GM12878 (cell line): Measurements from ENCODE around the gene RPSA. TPM values are rescaled to one million over a fixed set of nuclear protein-coding genes. Genes with fewer than 3 reads are reported as not detected.
A peak's percentile ranks its signal among the peaks of the same experiment; 100 is the strongest.

Experiments
- ATAC-seq: fragments of 200-7000 bp; cut with Tn5 transposase; 3 replicates; pipeline ENCODE4 v1.9.1; 2020; ENCODE audit warnings: mild to moderate bottlenecking, moderate library complexity
- BruUV-seq: library from RNA; stranded (reverse); fragments of 400-500 nt; replicated peaks from 2 replicates; lab custom pipeline; 2021; lab: Mats Ljungman, UMichigan
- CTCF ChIA-PET: fragments of 300-600 bp; sonication (Branson Sonifier 250); formaldehyde crosslinking; extraction: SDS; loops from one replicate; lab custom pipeline; 2021; ENCODE audit warnings: inconsistent platforms; lab: Yijun Ruan, JAX
- POLR2A ChIA-PET: fragments of 350-600 bp; formaldehyde crosslinking; extraction: SDS; loops from one replicate; lab custom pipeline; 2021; ENCODE audit warnings: inconsistent platforms; lab: Charles Lee
- RAD21 ChIA-PET: fragments of 300-600 bp; sonication (Branson Sonifier 250); formaldehyde crosslinking; loops from one replicate; lab custom pipeline; 2023; ENCODE audit warnings: antibody characterized with exemption; ENCODE audit not compliant: unreplicated experiment; lab: Charles Lee
- SMC1A ChIA-PET: fragments of 300-600 bp; sonication (Branson Sonifier 250); formaldehyde crosslinking; loops from one replicate; lab custom pipeline; 2023; ENCODE audit not compliant: unreplicated experiment, uncharacterized antibody; lab: Charles Lee
- DNase-seq: peaks from one replicate; pipeline ENCODE4 v3.0.0-alpha.2; 2011; ENCODE audit warnings: low read depth, low spot score
- FAIRE-seq: peaks from 3 replicates; lab custom pipeline; 2011; peaks lifted over from hg19 to GRCh38; lab: Jason Lieb, UNC
- H2AFZ ChIP-seq: 2 replicates; pipeline ENCODE4 v1.6.0; 2011; ENCODE audit warnings: low read depth, low read length, control low read depth; ENCODE audit not compliant: control insufficient read depth
- H3K27ac ChIP-seq: 2 replicates; pipeline ENCODE4 v1.5.1; 2011; ENCODE audit warnings: control low read depth; ENCODE audit not compliant: control insufficient read depth, insufficient read depth
- H3K27me3 ChIP-seq, 2 experiments: replicated peaks in 1 of 2; 2 replicates each; pipeline versions ENCODE4 v1.6.0 to v1.6.1; 2011; ENCODE audit warnings: low read length in 1 of 2; ENCODE audit not compliant: control insufficient read depth in 2 of 2, insufficient read depth in 2 of 2
- H3K36me3 ChIP-seq, 2 experiments: 2 replicates each; pipeline ENCODE4 v1.5.1; 2011; ENCODE audit warnings: low read length in 1 of 2; ENCODE audit not compliant: control insufficient read depth in 2 of 2, insufficient read depth in 2 of 2
- H3K4me1 ChIP-seq: 2 replicates; pipeline ENCODE4 v1.6.1; 2011; ENCODE audit warnings: mild to moderate bottlenecking, low read length, moderate library complexity, mixed read lengths; ENCODE audit not compliant: control insufficient read depth, insufficient read depth
- H3K4me2 ChIP-seq: 2 replicates; pipeline ENCODE4 v1.6.0; 2011; ENCODE audit warnings: control low read depth; ENCODE audit not compliant: control insufficient read depth, insufficient read depth
- H3K4me3 ChIP-seq: fragments of 200-600 bp; sonication (generic); 2 replicates; pipeline ENCODE4 v1.5.1; 2016
- H3K79me2 ChIP-seq: 2 replicates; pipeline ENCODE4 v1.6.0; 2011; ENCODE audit warnings: low read length; ENCODE audit not compliant: control insufficient read depth, insufficient read depth
- H3K9ac ChIP-seq: 2 replicates; pipeline ENCODE4 v1.8.0; 2011; ENCODE audit warnings: low read length, control low read depth, mixed read lengths; ENCODE audit not compliant: control insufficient read depth, insufficient read depth
- H3K9me3 ChIP-seq: replicated peaks from 3 replicates; pipeline ENCODE4 v1.5.1; 2011; ENCODE audit warnings: mild to moderate bottlenecking, low read length; ENCODE audit not compliant: control insufficient read depth, insufficient read depth
- H4K20me1 ChIP-seq: 2 replicates; pipeline ENCODE4 v1.6.0; 2011; ENCODE audit not compliant: control insufficient read depth, insufficient read depth
- ATF7 ChIP-seq: fragments of 450-650 bp; IDR thresholded peaks from 2 replicates; pipeline ENCODE4 v1.6.1; 2016; ENCODE audit warnings: low read depth, mild to moderate bottlenecking
- CBFB ChIP-seq: IDR thresholded peaks from 2 replicates; pipeline ENCODE4 v1.6.1; 2016; ENCODE audit warnings: antibody characterized with exemption, low read depth
- CBX3 ChIP-seq: fragments of 200-600 bp; sonication (generic); IDR thresholded peaks from 2 replicates; pipeline ENCODE4 v1.6.1; 2016; ENCODE audit warnings: low read depth, borderline replicate concordance
- CEBPB ChIP-seq, 2 experiments: fragments of 150-350 bp in 1 of 2; IDR thresholded peaks; 2 replicates each; pipeline ENCODE4 v1.6.1; 2012 to 2014; ENCODE audit warnings: low read depth in 2 of 2, low read length in 2 of 2, borderline replicate concordance in 1 of 2, inconsistent platforms in 1 of 2
- ESRRA ChIP-seq: IDR thresholded peaks from 2 replicates; pipeline ENCODE4 v1.6.1; 2012; ENCODE audit warnings: mild to moderate bottlenecking, low read length, improper control_type of control experiment
- ETV6 ChIP-seq, 2 experiments: fragments of 450-650 bp in 1 of 2; IDR thresholded peaks in 1 of 2; conservative IDR thresholded peaks in 1 of 2; 2 replicates each; pipeline ENCODE4 v1.6.1; 2014; ENCODE audit warnings: antibody characterized with exemption in 1 of 2, borderline replicate concordance in 1 of 2, low read depth in 1 of 2, mild to moderate bottlenecking in 1 of 2, moderate library complexity in 1 of 2
- KDM1A ChIP-seq: fragments of 200-600 bp; sonication (generic); IDR thresholded peaks from 2 replicates; pipeline ENCODE4 v1.6.1; 2016; ENCODE audit warnings: borderline replicate concordance
- MTA2 ChIP-seq: fragments of 450-650 bp; IDR thresholded peaks from 2 replicates; pipeline ENCODE4 v1.6.1; 2016; ENCODE audit warnings: low read depth, mild to moderate bottlenecking, moderate library complexity
- MTA3 ChIP-seq: IDR thresholded peaks from 2 replicates; pipeline ENCODE4 v1.6.1; 2012; ENCODE audit warnings: low read length, inconsistent platforms, borderline replicate concordance
- NBN ChIP-seq: fragments of 450-650 bp; IDR thresholded peaks from 2 replicates; pipeline ENCODE4 v1.6.1; 2016
- NR2C2 ChIP-seq: IDR thresholded peaks from 2 replicates; pipeline ENCODE4 v1.6.1; 2011; ENCODE audit warnings: borderline replicate concordance, low read depth; ENCODE audit not compliant: control insufficient read depth, insufficient read length
- NRF1 ChIP-seq: conservative IDR thresholded peaks from 2 replicates; pipeline ENCODE4 v1.6.1; 2011; ENCODE audit warnings: mild to moderate bottlenecking, low read depth, low read length, improper control_type of control experiment
- PML ChIP-seq: IDR thresholded peaks from 2 replicates; pipeline ENCODE4 v1.6.1; 2012; ENCODE audit warnings: low read length, inconsistent platforms
- POU2F2 ChIP-seq: IDR thresholded peaks from 3 replicates; pipeline ENCODE4 v1.6.1; 2011; ENCODE audit warnings: low read depth, mild to moderate bottlenecking, low read length, borderline replicate concordance
- RAD51 ChIP-seq: fragments of 450-650 bp; IDR thresholded peaks from 2 replicates; pipeline ENCODE4 v1.6.1; 2016; ENCODE audit warnings: moderate library complexity, mild to moderate bottlenecking, inconsistent platforms
- RUNX3 ChIP-seq: IDR thresholded peaks from 2 replicates; pipeline ENCODE4 v1.6.1; 2012; ENCODE audit warnings: low read length, inconsistent platforms
- SMARCA5 ChIP-seq: fragments of 450-650 bp; IDR thresholded peaks from 2 replicates; pipeline ENCODE4 v1.6.1; 2017; ENCODE audit warnings: mild to moderate bottlenecking
- SUZ12 ChIP-seq: fragments of 200-600 bp; sonication (generic); IDR thresholded peaks from one replicate; pipeline ENCODE4 v1.6.1; 2018; ENCODE audit warnings: antibody characterized with exemption, mild to moderate bottlenecking; ENCODE audit not compliant: unreplicated experiment
- TAF1 ChIP-seq: IDR thresholded peaks from 2 replicates; pipeline ENCODE4 v1.6.1; 2011; ENCODE audit warnings: mild to moderate bottlenecking, low read depth, low read length, borderline replicate concordance
- ZNF24 ChIP-seq: fragments of 450-650 bp; IDR thresholded peaks from 2 replicates; pipeline ENCODE4 v1.6.1; 2017; ENCODE audit warnings: antibody characterized with exemption, mild to moderate bottlenecking
- ZZZ3 ChIP-seq: IDR thresholded peaks from 2 replicates; pipeline ENCODE4 v1.6.1; 2011; ENCODE audit warnings: low read depth; ENCODE audit not compliant: control insufficient read depth, insufficient read length
- WGBS: methylation state at CpG from one replicate; pipeline ENCODE4 v1.1.6; 2016; ENCODE audit warnings: low lambda C conversion rate; ENCODE audit not compliant: insufficient replicate concordance, insufficient coverage; ENCODE audit errors: missing lambda C conversion rate; 5-methylcytosine and 5-hydroxymethylcytosine counted together
- in situ Hi-C: fragments of 300-500 bp; cut with MboI; formaldehyde crosslinking; loops from 9 replicates; pipeline ENCODE4 v1.14.3; 2018; ENCODE audit warnings: mixed read lengths
- intact Hi-C: fragments of 100-400 bp; cut with micrococcal nuclease; formaldehyde crosslinking; loops from one replicate; pipeline ENCODE4 v1.14.2; 2022; ENCODE audit not compliant: unreplicated experiment
- polyA plus RNA-seq, 11 experiments: library from polyadenylated mRNA; depleted of rRNA in 4 of 11; unstranded in 6 of 11; stranded (reverse) in 5 of 11; fragments of >200 nt; fragmentation: Nextera tagmentation in 4 of 11; fragmentation: Illumina TruSeq in 1 of 11; extraction: Ambion mirVana in 4 of 11; extraction: Trizol in 1 of 11; gene quantifications; 1 replicate in 1 of 11; 2 replicates in 10 of 11; pipeline versions ENCODE4 v1.2.1 to v1.2.3, GENCODE V29; 2011 to 2016; ENCODE audit warnings: inconsistent platforms in 2 of 11, missing spikeins in 2 of 11, low read depth in 1 of 11
- total RNA-seq, 4 experiments: library from RNA; depleted of rRNA in 3 of 4; stranded (reverse); fragments of >200 nt in 3 of 4; fragmentation: Illumina TruSeq in 1 of 4; extraction: Trizol in 1 of 4; gene quantifications; 2 replicates each; pipeline versions ENCODE4 v1.2.1 to v1.2.3, GENCODE V29; 2013 to 2021
- TF ChIP-seq, protein P1 (sequence below): fragments of 450-650 bp; IDR thresholded peaks from 2 replicates; pipeline ENCODE4 v1.6.1; 2016; ENCODE audit warnings: mild to moderate bottlenecking, moderate library complexity, borderline replicate concordance

The RPSA gene
- total and polyA plus RNA-seq, 10 of the 15 experiments (the other 5 are each of a cell fraction or from before 2014, with no cell fraction given), result 1,012 to 5,036 (median 3,460) TPM

DNA sequence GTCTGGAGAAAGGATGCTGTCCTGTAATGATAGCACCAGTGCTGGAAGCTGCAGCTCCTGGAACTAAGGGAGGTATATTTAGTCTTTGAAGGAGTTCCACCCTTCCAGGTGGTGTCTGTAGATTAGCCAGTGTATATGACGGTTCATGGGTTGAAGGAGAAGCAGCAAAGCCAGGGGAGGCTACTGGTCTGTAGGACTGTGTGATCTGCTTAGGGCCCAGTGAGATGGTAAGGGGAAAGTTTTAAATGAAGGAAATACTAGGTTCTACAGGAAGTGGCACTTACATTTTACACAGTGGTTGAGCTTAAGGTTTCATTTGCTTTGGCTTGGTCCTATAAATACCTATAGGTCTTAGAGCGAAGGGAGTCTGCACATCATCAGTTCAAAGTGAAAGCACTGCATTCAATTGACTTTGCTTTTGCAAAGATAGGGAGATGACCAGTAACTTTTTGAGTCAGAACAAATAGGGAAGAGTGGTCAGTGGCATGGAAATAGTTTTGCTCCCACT is 17.7 kb upstream of the RPSA start:
- Histone ChIP-seq H3K9me3 (no peaks in the 10 kb centered on the region), H3K4me3 (peak overlapping the region; percentile 49), H2AFZ (no peak overlapping the region), H3K36me3 (peaks cover 18 to 20% of the 10 kb centered on the region in 2 experiments), H3K27me3 (no peaks in the 10 kb centered on the region), H3K79me2 (peaks cover 68% of the 10 kb centered on the region), H3K27ac (peak overlapping the region; percentile 85), H3K9ac (peak overlapping the region; percentile 45), H3K4me2 (peak overlapping the region; percentile 99), H4K20me1 (no peaks in the 10 kb centered on the region), H3K4me1 (peaks cover 24% of the 10 kb centered on the region)
- peak; percentile 74 for ATAC-seq
- ChIA-PET SMC1A (interaction anchor here (0.8 to 5.4 kb wide), 9 partner anchors 9 to 100 kb away, joined by 4 to 44 read pairs (median 5); partner anchors contain the start of gene RPSA), CTCF (interaction anchor here (1.0 to 4.9 kb wide), 6 partner anchors 10 to 199 kb away, joined by 3 to 55 read pairs (median 9); partner anchors contain the start of gene RPSA), POLR2A (interaction anchor here (1.0 to 1.8 kb wide), 4 partner anchors 14 to 93 kb away, joined by 3 to 11 read pairs (median 4); partner anchors contain the start of gene RPSA), RAD21 (interaction anchor here (0.6 to 2.4 kb wide), 10 partner anchors 9 to 211 kb away, joined by 3 to 20 read pairs (median 3); partner anchors contain the start of gene RPSA)
- 0% methylated on average over 2 of the region's 2 CpGs for WGBS
- peak; percentile 89 for DNase-seq
- BruUV-seq, result no TSS peak
- FAIRE-seq, result peak; percentile 82
- in situ Hi-C loops (no loop called here), intact Hi-C loops (loop anchor here (1.0 kb wide), 1 partner anchor 18 kb away; the partner anchor contains the start of gene RPSA)
- TF ChIP-seq POU2F2 (0 out of 3 replicates have a peak, but pooled peaks have one; percentile 28), ZNF24 (no peak), CEBPB (IDR thresholded peaks at IDR 0.05; ENCODE audit: borderline replicate concordance in 1 of 2, low read depth in 2 of 2, low read length in 2 of 2) (no peak; a peak in 1 of 4 replicates), NBN (0 out of 2 replicates have a peak, but pooled peaks have one; percentile 46), ZZZ3 (no peak), NRF1 (no peak), ESRRA (no peak), NR2C2 (no peak), RUNX3 (peak; percentile 84), SMARCA5 (no peak), RAD51 (no peak), ETV6 (conservative IDR thresholded peaks at IDR 0.05 in 1 of 2, IDR thresholded peaks at IDR 0.05 in 1 of 2; ENCODE audit: borderline replicate concordance in 1 of 2, low read depth in 1 of 2) (peak in 1 of 2 experiments; percentile 94; a peak in 2 of 4 replicates), CBX3 (no peak), SUZ12 (no peak), MTA3 (peak; percentile 56; the same call in 1 of the 2 replicates), CBFB (0 out of 2 replicates have a peak, but pooled peaks have one; percentile 14), PML (peak; percentile 45; the same call in 1 of the 2 replicates), MTA2 (0 out of 2 replicates have a peak, but pooled peaks have one; percentile 32), ATF7 (0 out of 2 replicates have a peak, but pooled peaks have one; percentile 20), KDM1A (no peak), TAF1 (0 out of 2 replicates have a peak, but pooled peaks have one; percentile 26)
- TF ChIP-seq, protein P1, sequence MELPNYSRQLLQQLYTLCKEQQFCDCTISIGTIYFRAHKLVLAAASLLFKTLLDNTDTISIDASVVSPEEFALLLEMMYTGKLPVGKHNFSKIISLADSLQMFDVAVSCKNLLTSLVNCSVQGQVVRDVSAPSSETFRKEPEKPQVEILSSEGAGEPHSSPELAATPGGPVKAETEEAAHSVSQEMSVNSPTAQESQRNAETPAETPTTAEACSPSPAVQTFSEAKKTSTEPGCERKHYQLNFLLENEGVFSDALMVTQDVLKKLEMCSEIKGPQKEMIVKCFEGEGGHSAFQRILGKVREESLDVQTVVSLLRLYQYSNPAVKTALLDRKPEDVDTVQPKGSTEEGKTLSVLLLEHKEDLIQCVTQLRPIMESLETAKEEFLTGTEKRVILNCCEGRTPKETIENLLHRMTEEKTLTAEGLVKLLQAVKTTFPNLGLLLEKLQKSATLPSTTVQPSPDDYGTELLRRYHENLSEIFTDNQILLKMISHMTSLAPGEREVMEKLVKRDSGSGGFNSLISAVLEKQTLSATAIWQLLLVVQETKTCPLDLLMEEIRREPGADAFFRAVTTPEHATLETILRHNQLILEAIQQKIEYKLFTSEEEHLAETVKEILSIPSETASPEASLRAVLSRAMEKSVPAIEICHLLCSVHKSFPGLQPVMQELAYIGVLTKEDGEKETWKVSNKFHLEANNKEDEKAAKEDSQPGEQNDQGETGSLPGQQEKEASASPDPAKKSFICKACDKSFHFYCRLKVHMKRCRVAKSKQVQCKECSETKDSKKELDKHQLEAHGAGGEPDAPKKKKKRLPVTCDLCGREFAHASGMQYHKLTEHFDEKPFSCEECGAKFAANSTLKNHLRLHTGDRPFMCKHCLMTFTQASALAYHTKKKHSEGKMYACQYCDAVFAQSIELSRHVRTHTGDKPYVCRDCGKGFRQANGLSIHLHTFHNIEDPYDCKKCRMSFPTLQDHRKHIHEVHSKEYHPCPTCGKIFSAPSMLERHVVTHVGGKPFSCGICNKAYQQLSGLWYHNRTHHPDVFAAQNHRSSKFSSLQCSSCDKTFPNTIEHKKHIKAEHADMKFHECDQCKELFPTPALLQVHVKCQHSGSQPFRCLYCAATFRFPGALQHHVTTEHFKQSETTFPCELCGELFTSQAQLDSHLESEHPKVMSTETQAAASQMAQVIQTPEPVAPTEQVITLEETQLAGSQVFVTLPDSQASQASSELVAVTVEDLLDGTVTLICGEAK, result peak; percentile 14; the same call in 1 of the 2 replicates
